Right lobe of liver (tissue), 6 donors: ENCODE data around the gene RPS6KC1. TPM values are rescaled to one million over a fixed set of nuclear protein-coding genes. Genes with fewer than 3 reads are reported as not detected.

Experiments used
- ATAC-seq, 4 donors: fragments of 200-7000 bp; cut with Tn5 transposase; one replicate each; pipeline ENCODE4 v1.9.1; 2020; ENCODE audit warnings: mild to moderate bottlenecking in 4 of 4, moderate library complexity in 4 of 4
- DNase-seq, 3 donors: peaks; one replicate each; pipeline ENCODE4 v3.0.0-alpha.2; 2020
- H3K27ac ChIP-seq, 3 donors: fragments of 200-600 bp; one replicate each; pipeline ENCODE4 v1.8.0; 2022
- H3K27me3 ChIP-seq, 2 donors: fragments of 200-600 bp; one replicate each; pipeline ENCODE4 v1.8.0; 2022
- H3K36me3 ChIP-seq, 4 donors: fragments of 200-600 bp; sonication (generic) in 1 of 4; one replicate each; pipeline versions ENCODE4 v1.5.1 to v1.8.0; 2017 to 2022; ENCODE audit warnings: control low read depth in 1 of 4
- H3K4me1 ChIP-seq, 4 donors: fragments of 200-600 bp; sonication (generic) in 1 of 4; one replicate each; pipeline versions ENCODE4 v1.5.1 to v1.8.0; 2017 to 2022; ENCODE audit warnings: control low read depth in 1 of 4
- H3K4me3 ChIP-seq, 3 donors: fragments of 200-600 bp; one replicate each; pipeline ENCODE4 v1.8.0; 2022
- H3K9me3 ChIP-seq, 4 donors: fragments of 200-600 bp; sonication (generic) in 1 of 4; one replicate each; pipeline versions ENCODE4 v1.5.1 to v1.8.0; 2017 to 2022; ENCODE audit warnings: control low read depth in 1 of 4
- CTCF ChIP-seq, 4 donors: fragments of 200-600 bp in 3 of 4; fragments of 450-650 bp in 1 of 4; IDR thresholded peaks; one replicate each; pipeline versions ENCODE4 v1.5.1 to v1.8.0; 2016 to 2022; ENCODE audit warnings: antibody characterized with exemption in 4 of 4, mild to moderate bottlenecking in 2 of 4
- POLR2A ChIP-seq: fragments of 450-650 bp; IDR thresholded peaks from one replicate; pipeline ENCODE4 v1.6.1; 2017; ENCODE audit warnings: antibody characterized with exemption, mild to moderate bottlenecking
- WGBS: methylation state at CpG from one replicate; pipeline ENCODE4 v1.1.6; 2018; ENCODE audit warnings: low coverage, low lambda C conversion rate; ENCODE audit not compliant: insufficient coverage; ENCODE audit errors: missing lambda C conversion rate; 5-methylcytosine and 5-hydroxymethylcytosine counted together
- intact Hi-C, 2 donors: fragments of 100-400 bp; cut with DNase I; formaldehyde crosslinking; loops; one replicate each; pipeline versions ENCODE4 v1.11.2 to v1.14.1; 2022
- total RNA-seq, 6 experiments: library from RNA; depleted of rRNA in 2 of 6; stranded (reverse); fragments of >200 nt in 2 of 6; fragmentation: NEBNext Ultra II Directional in 3 of 6; extraction: Animal tissue kit (Norgen Biotek cat#: 25700) in 3 of 6; gene quantifications; one replicate each; pipeline versions ENCODE4 v1.1.0 to v1.2.4, GENCODE V29; 2016 to 2023
- donor health status: DM: no; HTN: yes; CAD: no.
- donor health status: DM: no; HTN: no; CAD: no.
- donor health status: DM: no; HTN: no; CAD: no.
- donor health status: DM: no; HTN: yes; CAD: no.
- donor health status: DM: no; HTN: yes; CAD: no.

RPS6KC1 gene
- total RNA-seq, 6 experiments from 2014 or later, result 7.7 to 9.1 (median 8.4) TPM

- no peak for DNase-seq
- Histone ChIP-seq H3K27ac (no peak overlapping the region), H3K9me3 (no peaks in the 10 kb centered on the region), H3K36me3 (no peaks in the 10 kb centered on the region), H3K4me1 (no peaks in the 10 kb centered on the region), H3K4me3 (no peak overlapping the region), H3K27me3 (no peaks in the 10 kb centered on the region)
- 81% methylated on average over 1 of the region's 2 CpGs for WGBS
- intact Hi-C loops, result no loop called here
- no peak for TF ChIP-seq CTCF (IDR thresholded peaks at IDR 0.05)
- TF ChIP-seq POLR2A, result no peak
- no peak for ATAC-seq
Measured at GRCh38 chr1:213227458-213227857, 176.4 kb downstream of the RPS6KC1 start.

GRCh38 chr1:213231795-213232231 lies 180.8 kb downstream of the RPS6KC1 start:
- H3K27ac ChIP-seq, result no peak overlapping the region
- ATAC-seq, result no peak
- no peak overlapping the region for H3K4me3 ChIP-seq
- intact Hi-C loops, result no loop called here
- no peaks in the 10 kb centered on the region for H3K36me3 ChIP-seq
- no peaks in the 10 kb centered on the region for H3K4me1 ChIP-seq
- no peaks in the 10 kb centered on the region for H3K9me3 ChIP-seq
- TF ChIP-seq POLR2A (no peak), CTCF (IDR thresholded peaks at IDR 0.05) (no peak)
- 77% methylated on average over 2 of the region's 4 CpGs for WGBS
- no peaks in the 10 kb centered on the region for H3K27me3 ChIP-seq
- no peak for DNase-seq

GRCh38 chr1:213242883-213243282 lies 191.8 kb downstream of the RPS6KC1 start:
- ATAC-seq (no peak), DNase-seq (no peak)
- H3K9me3 ChIP-seq, result no peaks in the 10 kb centered on the region
- intact Hi-C loops, result no loop called here
- 100% methylated on average over 1 of the region's 1 CpG for WGBS
- H3K27me3 ChIP-seq, result no peaks in the 10 kb centered on the region
- no peak for TF ChIP-seq POLR2A
- TF ChIP-seq CTCF (IDR thresholded peaks at IDR 0.05), result no peak
- peaks cover 0 to 15% (median 0%) of the 10 kb centered on the region in 4 donors for H3K36me3 ChIP-seq
- H3K4me1 ChIP-seq, result peaks cover 0 to 5% (median 0%) of the 10 kb centered on the region in 4 donors
- no peak overlapping the region for H3K27ac ChIP-seq
- no peak overlapping the region for H3K4me3 ChIP-seq

- WGBS, result 27% methylated on average over 3 of the region's 3 CpGs
- peak; percentile 75 to 83 (median 79) for ATAC-seq
- H3K4me1 ChIP-seq, result peaks cover 0 to 5% (median 0%) of the 10 kb centered on the region in 4 donors
- TF ChIP-seq POLR2A (no peak), CTCF (IDR thresholded peaks at IDR 0.05) (peak; percentile 75 to 87 (median 82))
- H3K9me3 ChIP-seq, result no peaks in the 10 kb centered on the region
- no peak overlapping the region for H3K27ac ChIP-seq
- H3K36me3 ChIP-seq, result peaks cover 0 to 15% (median 0%) of the 10 kb centered on the region in 4 donors
- H3K4me3 ChIP-seq, result no peak overlapping the region
- intact Hi-C loops, result no loop called here
- no peak for DNase-seq
- H3K27me3 ChIP-seq, result no peaks in the 10 kb centered on the region
Measured at GRCh38 chr1:213244664-213245091, 193.6 kb downstream of the RPS6KC1 start.
